Measurements from ENCODE around the gene SLC44A3.

GRCh38 chr1:94827434-94827833, 7.3 kb downstream of the SLC44A3 start:
- no peak for TF ChIP-seq HIVEP1 (CRISPR knock-in tag; IDR thresholded peaks at IDR 0.05)
- TF ChIP-seq ZFX (CRISPR knock-in tag; IDR thresholded peaks at IDR 0.05) = no peak
- no peak for TF ChIP-seq MAX (CRISPR knock-in tag; IDR thresholded peaks at IDR 0.05)
- TF ChIP-seq NR0B1 (IDR thresholded peaks at IDR 0.05; ENCODE audit: partially characterized antibody) = no peak
- TF ChIP-seq SMARCE1 (IDR thresholded peaks at IDR 0.05) = no peak
- no peak for TF ChIP-seq CTCF (IDR thresholded peaks at IDR 0.05 in 2 of 3, conservative IDR thresholded peaks at IDR 0.05 in 1 of 3; ENCODE audit: insufficient read depth in 2 of 3, low read depth in 1 of 3, low read length in 3 of 3)

Measured in K562 (cell line).